Hepatocyte (in vitro differentiated cells): ENCODE data around the gene SYDE1.

ENCODE experiments used
- CTCF ChIP-seq: fragments of 200-600 bp; sonication (generic); IDR thresholded peaks from 2 replicates; pipeline ENCODE4 v1.5.1; 2016; ENCODE audit warnings: antibody characterized with exemption, mild to moderate bottlenecking; ENCODE audit not compliant: poor library complexity
- EZH2 ChIP-seq: fragments of 200-600 bp; sonication (generic); IDR thresholded peaks from 2 replicates; pipeline ENCODE4 v1.6.1; 2016; ENCODE audit warnings: antibody characterized with exemption, mild to moderate bottlenecking, borderline replicate concordance
- EZH2phosphoT487 ChIP-seq: fragments of 200-600 bp; sonication (generic); IDR thresholded peaks from one replicate; pipeline ENCODE4 v1.6.1; 2018; ENCODE audit warnings: antibody characterized with exemption, mild to moderate bottlenecking, low read depth, moderate library complexity; ENCODE audit not compliant: unreplicated experiment, severe bottlenecking

DNA sequence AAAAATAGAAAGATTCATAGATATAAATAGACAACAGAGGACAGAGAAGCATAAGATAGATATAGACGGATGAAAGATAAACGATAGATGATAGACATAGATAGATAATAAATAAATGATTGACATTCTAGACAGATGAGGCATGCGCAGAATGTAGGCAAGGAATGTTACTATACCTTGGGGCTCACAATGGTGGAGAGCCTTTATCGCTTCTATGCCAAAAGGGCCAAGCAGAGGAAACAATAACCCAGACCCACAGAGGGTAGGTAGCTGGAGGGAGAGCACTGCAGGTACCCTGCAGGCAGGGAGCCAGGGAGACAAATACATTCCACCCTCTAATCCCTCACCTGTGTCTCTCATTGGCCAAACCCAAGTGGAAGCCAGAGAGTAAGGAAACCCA lies 49.2 kb downstream of the SYDE1 start:
- no peak for TF ChIP-seq CTCF
- TF ChIP-seq EZH2phosphoT487 = no peak
- TF ChIP-seq EZH2 = no peak
